PFSK-1 (cell line): ENCODE data around the gene PRKAR1B.

ENCODE experiments used
- POLR2AphosphoS5 ChIP-seq: IDR thresholded peaks from 2 replicates; pipeline ENCODE4 v1.6.1; 2012; ENCODE audit warnings: low read depth, mild to moderate bottlenecking, control low read depth, low read length, moderate library complexity
- REST ChIP-seq, 2 experiments: IDR thresholded peaks; 2 replicates each; pipeline versions ENCODE4 v1.6.1 to v1.8.0; 2011 to 2012; ENCODE audit warnings: low read depth in 2 of 2, low read length in 2 of 2, control low read depth in 1 of 2, inconsistent platforms in 1 of 2, mild to moderate bottlenecking in 1 of 2, moderate library complexity in 1 of 2; ENCODE audit not compliant: insufficient read depth in 1 of 2
- TAF1 ChIP-seq: IDR thresholded peaks from 2 replicates; pipeline ENCODE4 v1.6.1; 2012; ENCODE audit warnings: low read length, control low read depth, borderline replicate concordance; ENCODE audit not compliant: insufficient read depth

- TF ChIP-seq POLR2AphosphoS5 = no peak
- TF ChIP-seq TAF1 = no peak
- no peak for TF ChIP-seq REST (IDR thresholded peaks at IDR 0.05; ENCODE audit: insufficient read depth in 1 of 2, low read depth in 2 of 2, low read length in 2 of 2)
Measured at GRCh38 chr7:534959-535358, 192.1 kb downstream of the PRKAR1B start.
